WTC11 (cell line): ENCODE measurements around the gene STX3. TPM values are rescaled to one million over a fixed set of nuclear protein-coding genes. Genes with fewer than 3 reads are reported as not detected.

Experiments used
- ATAC-seq: fragments of 200-7000 bp; cut with Tn5 transposase; 2 replicates; pipeline ENCODE4 v1.10.0; 2021; ENCODE audit warnings: mild to moderate bottlenecking, moderate library complexity
- CTCF ChIA-PET: fragments of 300-600 bp; sonication (Branson Sonifier 250); formaldehyde crosslinking; loops from one replicate; lab custom pipeline; 2021; ENCODE audit warnings: antibody characterized with exemption; lab: Charles Lee
- POLR2A ChIA-PET: fragments of 350-600 bp; sonication (Branson Sonifier 250); formaldehyde crosslinking; loops from one replicate; lab custom pipeline; 2021; ENCODE audit warnings: antibody characterized with exemption; lab: Charles Lee
- DNase-seq: peaks from one replicate; pipeline ENCODE4 v3.0.0; 2021; ENCODE audit warnings: low spot score
- H3K27ac Mint-ChIP-seq: 2 replicates; pipeline ENCODE4 v1.8.0; 2021; ENCODE audit warnings: mixed read lengths
- H3K27me3 Mint-ChIP-seq: 2 replicates; pipeline ENCODE4 v1.8.0; 2021; ENCODE audit warnings: low read depth, mild to moderate bottlenecking, moderate library complexity, mixed read lengths
- H3K36me3 Mint-ChIP-seq: 2 replicates; pipeline ENCODE4 v1.8.0; 2021; ENCODE audit warnings: mixed read lengths
- H3K4me1 Mint-ChIP-seq: 2 replicates; pipeline ENCODE4 v1.8.0; 2022; ENCODE audit warnings: mixed read lengths
- H3K4me3 Mint-ChIP-seq: 2 replicates; pipeline ENCODE4 v1.8.0; 2021; ENCODE audit warnings: mild to moderate bottlenecking, moderate library complexity, mixed read lengths
- H3K9me3 Mint-ChIP-seq: 2 replicates; pipeline ENCODE4 v1.8.0; 2021; ENCODE audit warnings: mixed read lengths
- EMX1 ChIP-seq: fragments of 250-450 bp; sonication (Bioruptor Pico); IDR thresholded peaks from 2 replicates; pipeline ENCODE4 v1.8.0; 2021; ENCODE audit warnings: mild to moderate bottlenecking
- ETV6 ChIP-seq: sonication (generic); formaldehyde crosslinking; IDR thresholded peaks from 2 replicates; pipeline ENCODE4 v1.8.1; 2022; ENCODE audit warnings: mild to moderate bottlenecking, missing genetic modification reagents
- FOXK1 ChIP-seq: sonication (generic); formaldehyde crosslinking; IDR thresholded peaks from 2 replicates; pipeline ENCODE4 v1.8.0; 2022; ENCODE audit warnings: mild to moderate bottlenecking, moderate library complexity, missing genetic modification reagents
- FOXP1 ChIP-seq: sonication (generic); formaldehyde crosslinking; IDR thresholded peaks from 2 replicates; pipeline ENCODE4 v1.8.0; 2022; ENCODE audit warnings: missing genetic modification reagents, mild to moderate bottlenecking, moderate library complexity, borderline replicate concordance
- IRF2 ChIP-seq: sonication (generic); formaldehyde crosslinking; IDR thresholded peaks from 2 replicates; pipeline ENCODE4 v1.8.0; 2022; ENCODE audit warnings: low read depth, missing genetic modification reagents, borderline replicate concordance
- NFYB ChIP-seq: sonication (generic); formaldehyde crosslinking; conservative IDR thresholded peaks from 2 replicates; pipeline ENCODE4 v1.8.0; 2022; ENCODE audit warnings: low read depth, missing genetic modification reagents
- TEAD1 ChIP-seq: sonication (generic); formaldehyde crosslinking; IDR thresholded peaks from 2 replicates; pipeline ENCODE4 v1.8.0; 2022; ENCODE audit warnings: mild to moderate bottlenecking, missing genetic modification reagents
- ZNF232 ChIP-seq: sonication (generic); formaldehyde crosslinking; IDR thresholded peaks from 2 replicates; pipeline ENCODE4 v1.8.0; 2022; ENCODE audit warnings: mild to moderate bottlenecking, missing genetic modification reagents
- ZNF396 ChIP-seq: fragments of 250-450 bp; sonication (Bioruptor Pico); IDR thresholded peaks from 2 replicates; pipeline ENCODE4 v1.8.0; 2021; ENCODE audit warnings: mild to moderate bottlenecking, moderate library complexity, borderline replicate concordance
- total RNA-seq: library from RNA; stranded (reverse); gene quantifications from 3 replicates; pipeline ENCODE4 v1.2.3, GENCODE V29; 2021
- TF ChIP-seq, protein P1 (sequence below): sonication (generic); formaldehyde crosslinking; IDR thresholded peaks from 2 replicates; pipeline ENCODE4 v1.8.1; 2023; ENCODE audit warnings: mild to moderate bottlenecking, missing genetic modification reagents, borderline replicate concordance
- TF ChIP-seq, protein P2 (sequence below): sonication (generic); formaldehyde crosslinking; IDR thresholded peaks from 2 replicates; pipeline ENCODE4 v1.8.1; 2023; ENCODE audit warnings: mild to moderate bottlenecking, missing genetic modification reagents, moderate library complexity
- TF ChIP-seq, protein P3 (sequence below): sonication (generic); formaldehyde crosslinking; IDR thresholded peaks from 2 replicates; pipeline ENCODE4 v1.8.0; 2023; ENCODE audit warnings: mild to moderate bottlenecking, missing genetic modification reagents
- TF ChIP-seq, protein P4 (sequence below): fragments of 200-600 bp; IDR thresholded peaks from 2 replicates; pipeline ENCODE4 v1.8.0; 2022; ENCODE audit warnings: antibody characterized with exemption
- TF ChIP-seq, protein P5 (sequence below): sonication (generic); formaldehyde crosslinking; IDR thresholded peaks from 2 replicates; pipeline ENCODE4 v1.8.1; 2023; ENCODE audit warnings: mild to moderate bottlenecking, moderate library complexity, missing genetic modification reagents

The STX3 gene
- total RNA-seq, 1 experiment from 2014 or later, result 52.7 TPM

DNA sequence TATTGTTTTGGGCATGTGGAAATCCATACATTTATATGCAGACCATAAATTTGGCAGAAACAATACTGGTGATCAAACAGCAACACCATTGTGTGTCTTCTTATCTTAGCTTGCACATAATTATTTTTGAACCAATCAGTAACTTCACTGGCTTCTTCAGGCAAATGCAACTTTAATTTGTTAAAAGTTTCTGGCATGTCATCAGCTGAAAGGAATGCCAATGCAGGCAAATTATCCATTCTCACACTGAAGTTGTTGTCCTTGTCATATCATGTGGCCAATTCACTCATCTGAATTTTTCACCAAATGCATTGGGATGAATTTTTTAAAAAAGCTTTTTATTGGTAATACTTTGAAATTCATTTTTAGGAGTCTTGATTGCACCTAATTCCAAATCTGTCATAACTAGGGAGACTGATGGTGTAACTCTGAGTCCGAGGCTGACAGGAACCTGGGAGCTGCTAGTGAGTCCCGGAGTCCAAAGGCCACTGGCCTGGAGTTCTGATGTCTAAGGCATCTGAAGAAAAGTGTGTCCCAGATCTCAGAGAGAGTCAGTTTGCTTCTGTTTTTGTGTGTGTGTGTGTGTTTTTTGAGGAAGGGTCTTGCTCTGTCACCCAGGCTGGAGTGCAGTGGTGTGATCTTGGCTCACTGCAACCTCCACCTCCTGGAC is 24.1 kb upstream of the STX3 start (continued):
- TF ChIP-seq, protein P1, sequence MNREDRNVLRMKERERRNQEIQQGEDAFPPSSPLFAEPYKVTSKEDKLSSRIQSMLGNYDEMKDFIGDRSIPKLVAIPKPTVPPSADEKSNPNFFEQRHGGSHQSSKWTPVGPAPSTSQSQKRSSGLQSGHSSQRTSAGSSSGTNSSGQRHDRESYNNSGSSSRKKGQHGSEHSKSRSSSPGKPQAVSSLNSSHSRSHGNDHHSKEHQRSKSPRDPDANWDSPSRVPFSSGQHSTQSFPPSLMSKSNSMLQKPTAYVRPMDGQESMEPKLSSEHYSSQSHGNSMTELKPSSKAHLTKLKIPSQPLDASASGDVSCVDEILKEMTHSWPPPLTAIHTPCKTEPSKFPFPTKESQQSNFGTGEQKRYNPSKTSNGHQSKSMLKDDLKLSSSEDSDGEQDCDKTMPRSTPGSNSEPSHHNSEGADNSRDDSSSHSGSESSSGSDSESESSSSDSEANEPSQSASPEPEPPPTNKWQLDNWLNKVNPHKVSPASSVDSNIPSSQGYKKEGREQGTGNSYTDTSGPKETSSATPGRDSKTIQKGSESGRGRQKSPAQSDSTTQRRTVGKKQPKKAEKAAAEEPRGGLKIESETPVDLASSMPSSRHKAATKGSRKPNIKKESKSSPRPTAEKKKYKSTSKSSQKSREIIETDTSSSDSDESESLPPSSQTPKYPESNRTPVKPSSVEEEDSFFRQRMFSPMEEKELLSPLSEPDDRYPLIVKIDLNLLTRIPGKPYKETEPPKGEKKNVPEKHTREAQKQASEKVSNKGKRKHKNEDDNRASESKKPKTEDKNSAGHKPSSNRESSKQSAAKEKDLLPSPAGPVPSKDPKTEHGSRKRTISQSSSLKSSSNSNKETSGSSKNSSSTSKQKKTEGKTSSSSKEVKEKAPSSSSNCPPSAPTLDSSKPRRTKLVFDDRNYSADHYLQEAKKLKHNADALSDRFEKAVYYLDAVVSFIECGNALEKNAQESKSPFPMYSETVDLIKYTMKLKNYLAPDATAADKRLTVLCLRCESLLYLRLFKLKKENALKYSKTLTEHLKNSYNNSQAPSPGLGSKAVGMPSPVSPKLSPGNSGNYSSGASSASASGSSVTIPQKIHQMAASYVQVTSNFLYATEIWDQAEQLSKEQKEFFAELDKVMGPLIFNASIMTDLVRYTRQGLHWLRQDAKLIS, result no peak

DNA sequence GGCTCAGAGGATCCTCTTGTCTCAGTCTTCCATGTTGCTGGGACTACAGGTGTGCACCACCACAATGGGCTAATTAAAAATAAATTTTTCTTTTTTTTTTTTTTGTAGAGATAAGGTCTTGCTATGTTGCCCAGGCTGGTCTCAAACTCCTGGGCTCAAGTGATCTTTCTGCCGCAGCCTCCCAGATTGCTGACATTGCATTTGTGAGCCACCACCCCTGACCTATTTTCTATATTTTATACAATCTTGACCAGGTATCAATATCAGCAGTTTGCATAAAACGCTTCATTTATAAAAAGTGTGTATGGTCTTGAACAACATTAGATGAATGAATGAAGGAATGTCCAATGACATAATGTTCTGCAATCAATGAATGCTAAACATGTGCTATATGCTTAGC is 9.1 kb upstream of the STX3 start:
- CTCF ChIA-PET, result interaction anchor here (1.2 kb wide), 1 partner anchor 9 kb away, joined by 4 read pairs; the partner anchor contains the start of gene STX3
- Mint-ChIP-seq H3K4me3 (no peak overlapping the region), H3K27ac (no peak overlapping the region), H3K9me3 (peaks cover 10% of the 10 kb centered on the region), H3K4me1 (no peaks in the 10 kb centered on the region)
- no peak for TF ChIP-seq EMX1
- TF ChIP-seq, protein P2, sequence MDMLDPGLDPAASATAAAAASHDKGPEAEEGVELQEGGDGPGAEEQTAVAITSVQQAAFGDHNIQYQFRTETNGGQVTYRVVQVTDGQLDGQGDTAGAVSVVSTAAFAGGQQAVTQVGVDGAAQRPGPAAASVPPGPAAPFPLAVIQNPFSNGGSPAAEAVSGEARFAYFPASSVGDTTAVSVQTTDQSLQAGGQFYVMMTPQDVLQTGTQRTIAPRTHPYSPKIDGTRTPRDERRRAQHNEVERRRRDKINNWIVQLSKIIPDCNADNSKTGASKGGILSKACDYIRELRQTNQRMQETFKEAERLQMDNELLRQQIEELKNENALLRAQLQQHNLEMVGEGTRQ, result no peak
- TF ChIP-seq, protein P3, sequence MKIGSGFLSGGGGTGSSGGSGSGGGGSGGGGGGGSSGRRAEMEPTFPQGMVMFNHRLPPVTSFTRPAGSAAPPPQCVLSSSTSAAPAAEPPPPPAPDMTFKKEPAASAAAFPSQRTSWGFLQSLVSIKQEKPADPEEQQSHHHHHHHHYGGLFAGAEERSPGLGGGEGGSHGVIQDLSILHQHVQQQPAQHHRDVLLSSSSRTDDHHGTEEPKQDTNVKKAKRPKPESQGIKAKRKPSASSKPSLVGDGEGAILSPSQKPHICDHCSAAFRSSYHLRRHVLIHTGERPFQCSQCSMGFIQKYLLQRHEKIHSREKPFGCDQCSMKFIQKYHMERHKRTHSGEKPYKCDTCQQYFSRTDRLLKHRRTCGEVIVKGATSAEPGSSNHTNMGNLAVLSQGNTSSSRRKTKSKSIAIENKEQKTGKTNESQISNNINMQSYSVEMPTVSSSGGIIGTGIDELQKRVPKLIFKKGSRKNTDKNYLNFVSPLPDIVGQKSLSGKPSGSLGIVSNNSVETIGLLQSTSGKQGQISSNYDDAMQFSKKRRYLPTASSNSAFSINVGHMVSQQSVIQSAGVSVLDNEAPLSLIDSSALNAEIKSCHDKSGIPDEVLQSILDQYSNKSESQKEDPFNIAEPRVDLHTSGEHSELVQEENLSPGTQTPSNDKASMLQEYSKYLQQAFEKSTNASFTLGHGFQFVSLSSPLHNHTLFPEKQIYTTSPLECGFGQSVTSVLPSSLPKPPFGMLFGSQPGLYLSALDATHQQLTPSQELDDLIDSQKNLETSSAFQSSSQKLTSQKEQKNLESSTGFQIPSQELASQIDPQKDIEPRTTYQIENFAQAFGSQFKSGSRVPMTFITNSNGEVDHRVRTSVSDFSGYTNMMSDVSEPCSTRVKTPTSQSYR (CRISPR knock-in tag), result no peak
- no peak for TF ChIP-seq ZNF396
- TF ChIP-seq, all 79 proteins: peak for 0
- no peaks in the 10 kb centered on the region; the same call in none of the 2 replicates for H3K27me3 Mint-ChIP-seq
- no peak for ATAC-seq
- DNase-seq, result no peak
- POLR2A ChIA-PET, result no interaction called here
- H3K36me3 Mint-ChIP-seq, result no peaks in the 10 kb centered on the region

DNA sequence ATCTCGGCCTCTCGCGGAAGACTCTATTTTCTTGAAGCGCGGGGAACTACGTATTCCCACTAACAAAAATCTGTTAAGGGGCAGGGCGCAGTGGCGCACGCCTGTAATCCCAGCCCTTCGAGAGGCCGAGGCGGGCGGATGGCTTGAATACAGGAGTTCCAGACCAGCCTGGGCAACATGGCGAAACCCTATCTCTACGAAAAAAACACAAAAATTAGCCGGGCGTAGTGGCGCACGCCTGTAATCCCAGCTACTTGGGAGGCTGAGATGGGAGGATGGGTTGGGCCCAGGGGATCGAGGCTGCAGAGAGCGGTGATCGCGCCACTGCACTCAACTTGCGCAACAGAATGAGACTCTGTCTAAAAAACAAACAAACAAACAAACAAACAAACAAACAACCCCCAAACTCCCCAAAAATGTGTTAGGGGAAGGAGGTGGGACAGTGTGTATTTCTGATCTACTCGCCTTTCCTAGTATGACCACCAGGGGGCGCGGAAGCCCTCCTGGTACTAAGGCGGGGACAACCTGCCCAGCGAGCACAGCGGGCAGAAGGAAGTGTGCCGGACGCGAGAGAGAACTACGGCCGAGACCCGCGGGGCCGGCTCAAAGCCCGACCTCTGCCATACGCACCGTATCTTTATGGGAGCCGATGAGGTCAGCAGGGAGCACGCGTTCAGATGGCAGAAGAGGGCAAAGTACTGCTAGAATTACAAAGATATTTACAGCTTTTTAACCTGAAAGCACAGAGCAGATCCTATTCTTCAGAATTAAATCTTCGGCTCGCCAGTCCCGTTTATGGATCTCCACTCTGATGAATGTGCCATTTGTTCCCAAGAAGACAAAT is 1.3 kb upstream of the STX3 start:
- TF ChIP-seq, protein P4, sequence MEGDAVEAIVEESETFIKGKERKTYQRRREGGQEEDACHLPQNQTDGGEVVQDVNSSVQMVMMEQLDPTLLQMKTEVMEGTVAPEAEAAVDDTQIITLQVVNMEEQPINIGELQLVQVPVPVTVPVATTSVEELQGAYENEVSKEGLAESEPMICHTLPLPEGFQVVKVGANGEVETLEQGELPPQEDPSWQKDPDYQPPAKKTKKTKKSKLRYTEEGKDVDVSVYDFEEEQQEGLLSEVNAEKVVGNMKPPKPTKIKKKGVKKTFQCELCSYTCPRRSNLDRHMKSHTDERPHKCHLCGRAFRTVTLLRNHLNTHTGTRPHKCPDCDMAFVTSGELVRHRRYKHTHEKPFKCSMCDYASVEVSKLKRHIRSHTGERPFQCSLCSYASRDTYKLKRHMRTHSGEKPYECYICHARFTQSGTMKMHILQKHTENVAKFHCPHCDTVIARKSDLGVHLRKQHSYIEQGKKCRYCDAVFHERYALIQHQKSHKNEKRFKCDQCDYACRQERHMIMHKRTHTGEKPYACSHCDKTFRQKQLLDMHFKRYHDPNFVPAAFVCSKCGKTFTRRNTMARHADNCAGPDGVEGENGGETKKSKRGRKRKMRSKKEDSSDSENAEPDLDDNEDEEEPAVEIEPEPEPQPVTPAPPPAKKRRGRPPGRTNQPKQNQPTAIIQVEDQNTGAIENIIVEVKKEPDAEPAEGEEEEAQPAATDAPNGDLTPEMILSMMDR, result peak; percentile 97
- TF ChIP-seq ZNF232 (CRISPR knock-in tag), result no peak
- 0 out of 2 replicates have a peak, but pooled peaks have one; percentile 33 for TF ChIP-seq TEAD1 (CRISPR knock-in tag)
- TF ChIP-seq, protein P5, sequence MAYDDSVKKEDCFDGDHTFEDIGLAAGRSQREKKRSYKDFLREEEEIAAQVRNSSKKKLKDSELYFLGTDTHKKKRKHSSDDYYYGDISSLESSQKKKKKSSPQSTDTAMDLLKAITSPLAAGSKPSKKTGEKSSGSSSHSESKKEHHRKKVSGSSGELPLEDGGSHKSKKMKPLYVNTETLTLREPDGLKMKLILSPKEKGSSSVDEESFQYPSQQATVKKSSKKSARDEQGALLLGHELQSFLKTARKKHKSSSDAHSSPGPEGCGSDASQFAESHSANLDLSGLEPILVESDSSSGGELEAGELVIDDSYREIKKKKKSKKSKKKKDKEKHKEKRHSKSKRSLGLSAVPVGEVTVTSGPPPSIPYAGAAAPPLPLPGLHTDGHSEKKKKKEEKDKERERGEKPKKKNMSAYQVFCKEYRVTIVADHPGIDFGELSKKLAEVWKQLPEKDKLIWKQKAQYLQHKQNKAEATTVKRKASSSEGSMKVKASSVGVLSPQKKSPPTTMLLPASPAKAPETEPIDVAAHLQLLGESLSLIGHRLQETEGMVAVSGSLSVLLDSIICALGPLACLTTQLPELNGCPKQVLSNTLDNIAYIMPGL (CRISPR knock-in tag), result peak; percentile 85
- no peak for TF ChIP-seq IRF2
- TF ChIP-seq NFYB (CRISPR knock-in tag), result no peak
- 0 out of 2 replicates have a peak, but pooled peaks have one; percentile 29 for TF ChIP-seq FOXK1 (CRISPR knock-in tag)
- TF ChIP-seq FOXP1 (CRISPR knock-in tag), result 0 out of 2 replicates have a peak, but pooled peaks have one; percentile 26
- peak; percentile 51; the same call in 1 of the 2 replicates for TF ChIP-seq ETV6 (CRISPR knock-in tag)
- Mint-ChIP-seq H3K4me1 (peaks cover 24% of the 10 kb centered on the region), H3K4me3 (peak overlapping the region; percentile 98), H3K27me3 (peaks cover 6% of the 10 kb centered on the region), H3K27ac (no peak overlapping the region), H3K9me3 (peaks cover 8% of the 10 kb centered on the region), H3K36me3 (peaks cover 5% of the 10 kb centered on the region; the same call in 1 of the 2 replicates)
- ChIA-PET CTCF (interaction anchor here (0.6 to 3.7 kb wide), 13 partner anchors 12 to 193 kb away, joined by 3 to 32 read pairs (median 6); partner anchors contain the start of genes MRPL16, OSBP and PATL1), POLR2A (no interaction called here)
- DNase-seq (peak; percentile 88), ATAC-seq (peak; percentile 35)
